Esophagus (tissue), 2 donors: ENCODE results near the gene NME3. TPM values are rescaled to one million over a fixed set of nuclear protein-coding genes. Genes with fewer than 3 reads are reported as not detected.

Experiments used
- H3K27ac ChIP-seq, 2 donors: one replicate each; pipeline ENCODE4 v1.5.1; 2013; ENCODE audit warnings: low read depth in 2 of 2, mild to moderate bottlenecking in 2 of 2, inconsistent platforms in 1 of 2, low read length in 1 of 2, moderate library complexity in 1 of 2
- H3K27me3 ChIP-seq, 2 donors: one replicate each; pipeline ENCODE4 v1.6.1; 2013; ENCODE audit warnings: low read length in 2 of 2, control low read depth in 1 of 2, mild to moderate bottlenecking in 1 of 2; ENCODE audit not compliant: insufficient read depth in 2 of 2, control insufficient read depth in 1 of 2
- H3K36me3 ChIP-seq, 2 donors: one replicate each; pipeline ENCODE4 v1.6.1; 2013; ENCODE audit warnings: low read length in 1 of 2; ENCODE audit not compliant: control insufficient read depth in 2 of 2, insufficient read depth in 2 of 2
- H3K4me1 ChIP-seq, 2 donors: one replicate each; pipeline ENCODE4 v1.6.1; 2013; ENCODE audit warnings: low read length in 1 of 2; ENCODE audit not compliant: control insufficient read depth in 2 of 2, insufficient read depth in 2 of 2
- H3K4me3 ChIP-seq, 2 donors: one replicate each; pipeline ENCODE4 v1.5.1; 2013; ENCODE audit warnings: low read length in 2 of 2, mild to moderate bottlenecking in 2 of 2, low read depth in 1 of 2, moderate library complexity in 1 of 2
- H3K9me3 ChIP-seq, 2 donors: one replicate each; pipeline ENCODE4 v1.6.1; 2013; ENCODE audit warnings: mild to moderate bottlenecking in 2 of 2, low read depth in 1 of 2, low read length in 1 of 2, moderate library complexity in 1 of 2; ENCODE audit not compliant: control insufficient read depth in 2 of 2, insufficient read depth in 1 of 2
- WGBS, 2 donors: extraction: QIAGEN DNeasy Blood & Tissue Kit; methylation state at CpG; one replicate each; pipeline ENCODE4 v1.1.7; 2013; 5-methylcytosine and 5-hydroxymethylcytosine counted together
- polyA plus RNA-seq, 2 donors: library from polyadenylated mRNA; stranded (reverse); fragments of 200-250 nt; gene quantifications; one replicate each; pipeline ENCODE4 v1.2.3, GENCODE V29; 2013
- donor health status: healthy with polysubstance abuse.
- donor health status: Bipolar disorder and iron deficiency.

NME3 gene
- polyA plus RNA-seq, 2 donors: 51.0 to 102 TPM

- Histone ChIP-seq H3K4me3 (no peak overlapping the region), H3K27ac (peak overlapping the region in 1 of 2 donors; percentile 65), H3K27me3 (no peaks in the 10 kb centered on the region), H3K36me3 (peaks cover 0 to 44% of the 10 kb centered on the region in 2 donors), H3K9me3 (peaks cover 0 to 2% of the 10 kb centered on the region in 2 donors), H3K4me1 (peaks cover 10 to 32% of the 10 kb centered on the region in 2 donors)
- WGBS, 2 donors: 76 to 78% methylated on average over 35 to 36 of the region's 36 CpGs
Measured at GRCh38 chr16:1777375-1778199, 6.2 kb upstream of the NME3 start.

GRCh38 chr16:1776991-1777374 is 5.6 kb upstream of the NME3 start:
- Histone ChIP-seq H3K27me3 (no peaks in the 10 kb centered on the region), H3K27ac (peak overlapping the region in 1 of 2 donors; percentile 65), H3K4me1 (peaks cover 10 to 35% of the 10 kb centered on the region in 2 donors), H3K9me3 (peaks cover 0 to 2% of the 10 kb centered on the region in 2 donors), H3K4me3 (no peak overlapping the region), H3K36me3 (peaks cover 0 to 45% of the 10 kb centered on the region in 2 donors)
- WGBS, 2 donors: 89 to 92% methylated on average over 22 of the region's 22 CpGs

GRCh38 chr16:1776672-1776955 is 5.3 kb upstream of the NME3 start:
- Histone ChIP-seq H3K9me3 (peaks cover 0 to 2% of the 10 kb centered on the region in 2 donors), H3K4me3 (no peak overlapping the region), H3K36me3 (peaks cover 0 to 47% of the 10 kb centered on the region in 2 donors), H3K27me3 (no peaks in the 10 kb centered on the region), H3K4me1 (peaks cover 10 to 38% of the 10 kb centered on the region in 2 donors), H3K27ac (no peak overlapping the region)
- 83 to 85% methylated on average over 13 of the region's 13 CpGs for WGBS, 2 donors

- Histone ChIP-seq H3K27me3 (no peaks in the 10 kb centered on the region), H3K4me1 (peaks cover 6 to 34% of the 10 kb centered on the region in 2 donors), H3K9me3 (peaks cover 0 to 2% of the 10 kb centered on the region in 2 donors), H3K27ac (no peak overlapping the region), H3K36me3 (peaks cover 0 to 46% of the 10 kb centered on the region in 2 donors), H3K4me3 (no peak overlapping the region)
- WGBS, 2 donors: 80 to 85% methylated on average over 28 of the region's 28 CpGs
Measured at GRCh38 chr16:1775846-1776671, 4.7 kb upstream of the NME3 start.

- Histone ChIP-seq H3K27me3 (no peaks in the 10 kb centered on the region), H3K9me3 (peaks cover 0 to 2% of the 10 kb centered on the region in 2 donors), H3K36me3 (peaks cover 0 to 43% of the 10 kb centered on the region in 2 donors), H3K27ac (no peak overlapping the region), H3K4me1 (peaks cover 6 to 37% of the 10 kb centered on the region in 2 donors), H3K4me3 (no peak overlapping the region)
- WGBS, 2 donors: 87 to 88% methylated on average over 30 of the region's 30 CpGs
Measured at GRCh38 chr16:1775006-1775845, 3.9 kb upstream of the NME3 start.

GRCh38 chr16:1774448-1774780 is 3.1 kb upstream of the NME3 start:
- no peaks in the 10 kb centered on the region for H3K27me3 ChIP-seq
- H3K4me3 ChIP-seq: peak overlapping the region; percentile 78 to 93
- peaks cover 0 to 40% of the 10 kb centered on the region in 2 donors for H3K36me3 ChIP-seq
- H3K9me3 ChIP-seq: peaks cover 0 to 2% of the 10 kb centered on the region in 2 donors
- 77 to 88% methylated on average over 7 of the region's 7 CpGs for WGBS, 2 donors
- peaks cover 6 to 37% of the 10 kb centered on the region in 2 donors for H3K4me1 ChIP-seq
- peak overlapping the region; percentile 92 to 97 for H3K27ac ChIP-seq

GRCh38 chr16:1773703-1774447 is 2.5 kb upstream of the NME3 start:
- Histone ChIP-seq H3K9me3 (peaks cover 0 to 2% of the 10 kb centered on the region in 2 donors), H3K36me3 (peaks cover 1 to 43% of the 10 kb centered on the region in 2 donors), H3K27ac (peak overlapping the region; percentile 92 to 97), H3K4me1 (peaks cover 6 to 37% of the 10 kb centered on the region in 2 donors), H3K27me3 (no peaks in the 10 kb centered on the region), H3K4me3 (peak overlapping the region; percentile 78 to 93)
- 10 to 16% methylated on average over 37 to 45 of the region's 45 CpGs for WGBS, 2 donors

GRCh38 chr16:1772908-1773702 is 1.8 kb upstream of the NME3 start, which contains the start of gene MRPS34:
TSS of gene MRPS34 (minus strand) at chr16:1773134. CDS start at chr16:1773119, 15 bp downstream.
- Histone ChIP-seq H3K4me3 (peak within 1 kb of the TSS; percentile 78 to 93), H3K36me3 (peaks cover 7 to 45% of the 10 kb centered on the region in 2 donors), H3K4me1 (peaks cover 6 to 37% of the 10 kb centered on the region in 2 donors), H3K27ac (peak within 1 kb of the TSS; percentile 92 to 97), H3K9me3 (peaks cover 0 to 2% of the 10 kb centered on the region in 2 donors), H3K27me3 (no peaks in the 10 kb centered on the region)
- WGBS, 2 donors: 1% methylated on average over 86 to 108 of the region's 108 CpGs
